Measurements from ENCODE around the gene KLF16. TPM values are rescaled to one million over a fixed set of nuclear protein-coding genes. Genes with fewer than 3 reads are reported as not detected.

Gene KLF16
- total RNA-seq, 4 donors from 2014 or later, result 9.0 to 18.3 (median 11.6) TPM

DNA sequence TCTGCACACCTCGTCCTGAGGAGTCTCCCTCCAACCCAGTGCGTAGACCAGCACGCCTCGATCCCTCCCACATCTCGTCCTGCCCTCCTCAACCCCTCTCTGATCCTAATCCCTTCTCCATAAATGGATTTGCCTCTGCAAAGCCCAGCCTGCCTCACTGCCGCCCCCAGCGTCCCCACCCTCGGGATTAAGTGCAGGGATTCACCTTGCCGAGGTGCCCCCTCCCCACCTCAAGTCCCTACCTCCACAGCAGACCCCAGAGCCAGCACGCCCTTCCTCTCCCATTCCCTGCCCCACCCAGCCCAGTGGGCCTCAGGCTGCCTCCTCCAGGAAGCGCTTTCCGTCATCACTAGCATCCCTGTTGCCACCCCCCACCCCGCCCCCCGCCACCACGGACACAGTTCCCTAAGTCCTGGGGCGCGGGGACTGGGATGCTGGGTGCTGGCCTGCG lies 4.0 kb downstream of the KLF16 start:
- peak overlapping the region in 1 of 4 donors; percentile 21 for H3K4me3 ChIP-seq
- TF ChIP-seq EP300 (IDR thresholded peaks at IDR 0.05; ENCODE audit: low read depth) (no peak), POLR2AphosphoS5 (IDR thresholded peaks at IDR 0.05) (no peak), POLR2A (IDR thresholded peaks at IDR 0.05) (no peak), CTCF (IDR thresholded peaks at IDR 0.05) (no peak)
- peaks cover 60 to 82% (median 75%) of the 10 kb centered on the region in 4 donors for H3K4me1 ChIP-seq
- H3K9me3 ChIP-seq, result no peaks in the 10 kb centered on the region
- H3K27ac ChIP-seq, result peak overlapping the region; percentile 91 to 96 (median 93)
- no peaks in the 10 kb centered on the region for H3K36me3 ChIP-seq
- DNase-seq, result no peak
- in situ Hi-C loops (cut with MboI; ENCODE audit: low pct_ligation_motif_present in 1 of 4, low pct_unique_long_range_greater_than_20kb in 1 of 4, low sequenced_read_pairs in 3 of 4) (no loop called here), intact Hi-C loops (cut with DNase I; ENCODE audit: low total_unique reads) (no loop called here)
- WGBS, 2 donors (ENCODE audit: low coverage in 1 of 2), result 9 to 40% methylated on average over 7 to 18 of the region's 18 CpGs
- H3K27me3 ChIP-seq, result no peaks in the 10 kb centered on the region

GRCh38 chr19:1858412-1859081 lies 4.8 kb downstream of the KLF16 start:
- TF ChIP-seq EP300 (IDR thresholded peaks at IDR 0.05; ENCODE audit: low read depth), result no peak
- TF ChIP-seq POLR2A (IDR thresholded peaks at IDR 0.05), result no peak
- TF ChIP-seq CTCF (IDR thresholded peaks at IDR 0.05), result no peak
- Histone ChIP-seq H3K27me3 (no peaks in the 10 kb centered on the region), H3K4me1 (peaks cover 67 to 87% (median 83%) of the 10 kb centered on the region in 4 donors), H3K4me3 (no peak overlapping the region), H3K27ac (peak overlapping the region; percentile 91 to 96 (median 93)), H3K36me3 (no peaks in the 10 kb centered on the region), H3K9me3 (no peaks in the 10 kb centered on the region)
- DNase-seq, result no peak
- 28% methylated on average over 9 of the region's 10 CpGs; no CpG with 5 or more reads in 1 of the 2 donors for WGBS, 2 donors (ENCODE audit: low coverage in 1 of 2)
- intact Hi-C loops (cut with DNase I; ENCODE audit: low total_unique reads) (no loop called here), in situ Hi-C loops (cut with MboI; ENCODE audit: low pct_ligation_motif_present in 1 of 4, low pct_unique_long_range_greater_than_20kb in 1 of 4, low sequenced_read_pairs in 3 of 4) (no loop called here)

DNA sequence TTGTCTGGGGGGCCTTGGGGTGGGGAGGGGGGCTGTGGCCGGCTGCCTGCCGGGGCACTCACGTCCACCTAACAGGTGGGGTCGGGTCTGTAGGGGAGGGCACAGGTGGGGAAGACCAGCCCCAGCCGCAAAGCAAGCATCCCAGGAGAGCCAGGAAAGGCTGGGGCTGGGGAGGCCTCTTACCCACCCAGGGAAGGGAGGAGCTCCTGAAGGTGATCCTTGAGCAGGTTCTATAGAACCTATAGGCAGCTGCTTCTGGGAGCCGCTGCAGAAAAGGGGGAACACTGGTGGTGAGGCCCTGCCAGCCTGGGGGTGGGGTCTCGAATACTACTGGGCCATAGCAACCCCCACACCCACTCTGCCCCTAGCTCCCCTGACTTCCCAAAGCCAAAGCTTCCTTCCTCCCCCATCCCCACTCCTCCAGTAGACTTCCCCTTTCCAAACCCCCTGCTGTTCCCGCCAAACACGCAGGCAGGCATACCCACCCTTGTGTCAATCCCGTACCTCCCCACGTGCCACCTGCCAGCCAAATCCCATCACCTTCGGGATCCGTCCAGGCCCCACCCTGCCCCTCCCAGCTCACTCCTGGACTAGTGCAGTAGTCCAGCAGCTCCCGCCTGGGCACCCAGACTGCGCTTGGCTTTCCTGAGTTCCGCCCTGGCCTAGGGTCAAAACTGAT lies 5.6 kb downstream of the KLF16 start:
- TF ChIP-seq CTCF (IDR thresholded peaks at IDR 0.05) (no peak), POLR2A (IDR thresholded peaks at IDR 0.05) (no peak), POLR2AphosphoS5 (IDR thresholded peaks at IDR 0.05) (peak in 2 of 3 donors; percentile 29 to 48), EP300 (IDR thresholded peaks at IDR 0.05; ENCODE audit: low read depth) (no peak)
- Histone ChIP-seq H3K27ac (peak overlapping the region; percentile 91 to 96 (median 93)), H3K9me3 (no peaks in the 10 kb centered on the region), H3K27me3 (no peaks in the 10 kb centered on the region), H3K36me3 (no peaks in the 10 kb centered on the region), H3K4me3 (peak overlapping the region in 2 of 4 donors; percentile 49 to 55), H3K4me1 (peaks cover 69 to 95% (median 91%) of the 10 kb centered on the region in 4 donors)
- intact Hi-C loops (cut with DNase I; ENCODE audit: low total_unique reads) (no loop called here), in situ Hi-C loops (cut with MboI; ENCODE audit: low pct_ligation_motif_present in 1 of 4, low pct_unique_long_range_greater_than_20kb in 1 of 4, low sequenced_read_pairs in 3 of 4) (no loop called here)
- DNase-seq, result peak; percentile 81
- WGBS, 2 donors (ENCODE audit: low coverage in 1 of 2), result 7 to 49% methylated on average over 3 to 16 of the region's 16 CpGs
